Gastrocnemius medialis (tissue), 4 donors: ENCODE data around the gene KCNH4. TPM values are rescaled to one million over a fixed set of nuclear protein-coding genes. Genes with fewer than 3 reads are reported as not detected.
A peak's percentile ranks its signal among the peaks of the same experiment; 100 is the strongest.
"Not testable (repeated sequence)": the region's sequence is repeated elsewhere in the genome, so short reads cannot be mapped to it uniquely, and the experiment has no call there.

Experiments used
- ATAC-seq, 2 donors: fragments of 150-250 bp; one replicate each; pipeline ENCODE4 v1.9.1; 2016
- DNase-seq, 2 donors: peaks; one replicate each; pipeline ENCODE4 v3.0.0-alpha.2; 2019
- H3K27ac ChIP-seq, 4 donors: fragments of 200-600 bp; sonication (generic); 1 replicate in 1 of 4; 2 replicates in 3 of 4; pipeline ENCODE4 v1.5.1; 2016 to 2018; ENCODE audit warnings: mild to moderate bottlenecking in 2 of 4, moderate library complexity in 1 of 4
- H3K27me3 ChIP-seq, 3 donors: fragments of 200-600 bp; sonication (generic) in 2 of 3; 1 replicate in 1 of 3; 2 replicates in 2 of 3; pipeline versions ENCODE4 v1.5.1 to v1.6.0; 2016 to 2019; ENCODE audit warnings: mild to moderate bottlenecking in 1 of 3, moderate library complexity in 1 of 3
- H3K36me3 ChIP-seq, 2 donors: fragments of 200-600 bp; sonication (generic) in 1 of 2; one replicate each; pipeline ENCODE4 v1.5.1; 2017 to 2018
- H3K4me1 ChIP-seq, 2 donors: fragments of 200-600 bp; sonication (generic) in 1 of 2; one replicate each; pipeline ENCODE4 v1.5.1; 2016 to 2017; ENCODE audit warnings: mild to moderate bottlenecking in 2 of 2
- H3K4me3 ChIP-seq, 4 donors: fragments of 200-600 bp; sonication (generic) in 3 of 4; 1 replicate in 1 of 4; 2 replicates in 3 of 4; pipeline ENCODE4 v1.5.1; 2016 to 2019; ENCODE audit warnings: mild to moderate bottlenecking in 2 of 4
- H3K9me3 ChIP-seq, 3 donors: fragments of 200-600 bp; sonication (generic) in 2 of 3; 1 replicate in 1 of 3; 2 replicates in 2 of 3; pipeline ENCODE4 v1.5.1; 2016 to 2019
- POLR2A ChIP-seq, 2 donors: fragments of 450-650 bp; IDR thresholded peaks; one replicate each; pipeline ENCODE4 v1.6.1; 2017; ENCODE audit warnings: antibody characterized with exemption in 2 of 2, mild to moderate bottlenecking in 2 of 2, moderate library complexity in 2 of 2
- in situ Hi-C, 4 donors: fragments of 200-750 bp; cut with MboI; loops; one replicate each; pipeline versions ENCODE4 v1.15.0 to v1.8.0; 2017; ENCODE audit warnings: low sequenced_read_pairs in 4 of 4
- intact Hi-C: fragments of 100-400 bp; cut with DNase I; formaldehyde crosslinking; loops from one replicate; pipeline ENCODE4 v1.15.1; 2023; ENCODE audit warnings: low total_unique reads
- total RNA-seq, 4 donors: library from RNA; depleted of rRNA; stranded (reverse); fragments of >200 nt; gene quantifications; one replicate each; pipeline versions ENCODE4 v1.1.0 to v1.2.3, GENCODE V29; 2016
- TF ChIP-seq, protein P1 (sequence below), 5 experiments: fragments of 450-650 bp in 3 of 5; fragments of 200-600 bp in 2 of 5; sonication (generic) in 2 of 5; IDR thresholded peaks in 4 of 5; conservative IDR thresholded peaks in 1 of 5; 1 replicate in 4 of 5; 2 replicates in 1 of 5; pipeline ENCODE4 v1.5.1; 2016 to 2019; ENCODE audit warnings: antibody characterized with exemption in 5 of 5, mild to moderate bottlenecking in 3 of 5, moderate library complexity in 3 of 5

The KCNH4 gene
- total RNA-seq, 4 donors from 2014 or later, result not detected

- H3K27me3 ChIP-seq, result no peaks in the 10 kb centered on the region
- peaks cover 25 to 26% of the 10 kb centered on the region in 2 donors for H3K4me1 ChIP-seq
- H3K4me3 ChIP-seq, result no peak overlapping the region
- intact Hi-C loops (no loop called here), in situ Hi-C loops (no loop called here)
- H3K9me3 ChIP-seq, result no peaks in the 10 kb centered on the region
- H3K36me3 ChIP-seq, result peaks cover 0 to 26% of the 10 kb centered on the region in 2 donors
- ATAC-seq (no peak), DNase-seq (no peak)
- no peak overlapping the region for H3K27ac ChIP-seq
- no peak for TF ChIP-seq POLR2A (IDR thresholded peaks at IDR 0.05)
- TF ChIP-seq, protein P1, sequence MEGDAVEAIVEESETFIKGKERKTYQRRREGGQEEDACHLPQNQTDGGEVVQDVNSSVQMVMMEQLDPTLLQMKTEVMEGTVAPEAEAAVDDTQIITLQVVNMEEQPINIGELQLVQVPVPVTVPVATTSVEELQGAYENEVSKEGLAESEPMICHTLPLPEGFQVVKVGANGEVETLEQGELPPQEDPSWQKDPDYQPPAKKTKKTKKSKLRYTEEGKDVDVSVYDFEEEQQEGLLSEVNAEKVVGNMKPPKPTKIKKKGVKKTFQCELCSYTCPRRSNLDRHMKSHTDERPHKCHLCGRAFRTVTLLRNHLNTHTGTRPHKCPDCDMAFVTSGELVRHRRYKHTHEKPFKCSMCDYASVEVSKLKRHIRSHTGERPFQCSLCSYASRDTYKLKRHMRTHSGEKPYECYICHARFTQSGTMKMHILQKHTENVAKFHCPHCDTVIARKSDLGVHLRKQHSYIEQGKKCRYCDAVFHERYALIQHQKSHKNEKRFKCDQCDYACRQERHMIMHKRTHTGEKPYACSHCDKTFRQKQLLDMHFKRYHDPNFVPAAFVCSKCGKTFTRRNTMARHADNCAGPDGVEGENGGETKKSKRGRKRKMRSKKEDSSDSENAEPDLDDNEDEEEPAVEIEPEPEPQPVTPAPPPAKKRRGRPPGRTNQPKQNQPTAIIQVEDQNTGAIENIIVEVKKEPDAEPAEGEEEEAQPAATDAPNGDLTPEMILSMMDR (IDR thresholded peaks at IDR 0.05 in 4 of 5, conservative IDR thresholded peaks at IDR 0.05 in 1 of 5), result no peak
Measured at GRCh38 chr17:42224651-42225050, 43.7 kb upstream of the KCNH4 start.

DNA sequence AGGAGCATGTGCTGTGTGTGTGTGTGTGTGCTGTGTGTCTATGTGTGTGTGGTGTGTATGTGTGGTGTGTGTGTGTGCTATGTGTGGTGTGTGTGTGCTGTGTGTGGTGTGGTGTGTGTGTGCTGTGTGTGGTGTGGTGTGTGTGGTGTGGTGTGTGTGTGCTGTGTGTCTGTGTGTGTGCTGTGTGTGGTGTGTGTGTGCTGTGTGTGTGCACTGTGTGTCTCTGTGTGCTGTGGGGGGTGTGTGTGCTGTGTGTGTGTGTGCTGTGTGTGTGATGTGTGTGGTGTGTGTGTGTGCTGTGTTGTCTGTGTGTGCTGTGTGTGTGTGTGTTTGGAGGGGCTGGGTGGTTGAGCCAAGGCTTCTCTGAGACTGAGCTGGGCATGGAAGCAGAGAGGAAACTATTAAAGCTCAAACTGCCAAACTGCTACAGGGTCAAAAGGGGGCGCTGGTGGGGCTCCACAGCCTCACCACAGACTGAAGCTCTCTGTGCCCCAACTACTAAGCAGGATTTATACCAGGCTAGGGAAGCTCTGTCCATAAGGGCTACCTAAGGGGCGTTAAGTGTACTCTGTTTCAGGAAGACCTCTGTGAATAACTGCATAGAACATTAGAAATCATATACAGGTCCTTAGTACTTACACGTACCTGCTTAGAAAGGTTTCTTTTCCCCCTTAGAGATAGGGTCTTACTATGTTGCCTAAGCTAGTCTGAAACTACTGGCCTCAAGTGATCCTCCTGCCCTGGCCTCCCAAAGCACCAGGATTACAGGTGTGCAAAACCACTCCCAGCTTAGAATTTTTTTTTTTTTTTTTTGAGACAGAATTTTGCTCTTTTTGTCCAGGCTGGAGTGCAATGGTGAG lies 41.2 kb upstream of the KCNH4 start:
- peak; percentile 46 to 75 for ATAC-seq
- Histone ChIP-seq H3K36me3 (peaks cover 0 to 40% of the 10 kb centered on the region in 2 donors), H3K9me3 (no peaks in the 10 kb centered on the region), H3K27ac (no peak overlapping the region), H3K4me1 (peaks cover under 1 to 7% of the 10 kb centered on the region in 2 donors), H3K4me3 (no peak overlapping the region), H3K27me3 (no peaks in the 10 kb centered on the region)
- TF ChIP-seq, protein P1 (IDR thresholded peaks at IDR 0.05 in 4 of 5, conservative IDR thresholded peaks at IDR 0.05 in 1 of 5), result peak; percentile 27 to 65 (median 37)
- no peak for TF ChIP-seq POLR2A (IDR thresholded peaks at IDR 0.05)
- intact Hi-C loops, result no loop called here
- DNase-seq, result peak in 1 of 2 donors; percentile 40
- in situ Hi-C loops, result no loop called here

DNA sequence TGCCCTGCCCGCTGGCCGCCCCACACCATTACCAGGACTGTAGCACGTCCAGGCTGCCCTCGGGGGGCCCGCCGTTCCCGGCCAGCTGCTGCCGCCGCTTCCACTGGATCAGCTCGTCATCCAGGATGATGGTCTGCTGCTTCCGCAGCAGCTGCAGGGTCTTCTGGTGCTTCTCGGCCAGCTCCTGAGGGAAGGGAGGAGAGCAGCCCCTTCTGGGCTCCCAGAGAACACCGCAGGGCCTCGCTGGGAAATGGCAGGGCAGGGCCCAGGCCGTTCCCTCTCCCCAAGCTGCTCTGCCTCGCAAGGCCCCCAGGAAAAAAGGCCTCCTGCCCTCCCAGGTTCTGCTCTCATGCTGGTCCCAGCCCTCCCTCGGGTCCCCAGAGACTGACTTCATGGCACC lies 38.3 kb upstream of the KCNH4 start:
- H3K27me3 ChIP-seq, H3K9me3 ChIP-seq, in situ Hi-C loops, H3K4me3 ChIP-seq, ATAC-seq, H3K27ac ChIP-seq, DNase-seq, intact Hi-C loops, H3K4me1 ChIP-seq: not testable (repeated sequence)
- H3K36me3 ChIP-seq, result peaks cover 2 to 61% of the 10 kb centered on the region in 2 donors

DNA sequence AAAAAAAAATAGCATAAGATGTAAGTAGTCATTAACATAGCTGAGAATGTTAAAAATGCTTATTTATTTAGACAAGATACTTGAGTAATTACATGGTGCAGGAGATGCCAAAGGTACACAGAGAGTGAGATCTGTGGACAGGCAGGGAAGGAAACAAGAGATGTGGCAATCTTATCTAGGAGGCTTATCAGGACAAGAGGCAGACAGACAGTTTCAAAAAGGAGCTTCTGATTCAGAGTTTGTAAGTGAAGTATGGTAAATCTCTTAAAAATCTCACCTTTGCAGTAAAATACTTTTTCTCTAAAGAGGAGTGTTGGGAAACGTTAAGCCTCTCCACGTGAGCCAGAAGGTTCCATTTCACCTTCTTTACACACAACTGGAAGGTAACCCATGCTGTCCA lies 33.2 kb upstream of the KCNH4 start:
- in situ Hi-C loops, result no loop called here
- no peak for TF ChIP-seq POLR2A (IDR thresholded peaks at IDR 0.05)
- TF ChIP-seq, protein P1 (IDR thresholded peaks at IDR 0.05 in 4 of 5, conservative IDR thresholded peaks at IDR 0.05 in 1 of 5), result no peak
- H3K9me3 ChIP-seq, result no peaks in the 10 kb centered on the region
- no peak for ATAC-seq
- no peak for DNase-seq
- H3K4me3 ChIP-seq, result no peak overlapping the region
- intact Hi-C loops, result loop anchor here (5.0 kb wide), 1 partner anchor 63 kb away; the partner anchor contains the start of gene STAT5B
- H3K27ac ChIP-seq, result peak overlapping the region; percentile 9 to 91 (median 87)
- peaks cover 23 to 27% of the 10 kb centered on the region in 2 donors for H3K4me1 ChIP-seq
- no peaks in the 10 kb centered on the region for H3K27me3 ChIP-seq
- peaks cover 2 to 57% of the 10 kb centered on the region in 2 donors for H3K36me3 ChIP-seq

GRCh38 chr17:42212382-42212781 lies 31.4 kb upstream of the KCNH4 start:
- TF ChIP-seq, protein P1 (IDR thresholded peaks at IDR 0.05 in 4 of 5, conservative IDR thresholded peaks at IDR 0.05 in 1 of 5), result no peak
- no peak for TF ChIP-seq POLR2A (IDR thresholded peaks at IDR 0.05)
- peak; percentile 33 to 64 for ATAC-seq
- intact Hi-C loops, result loop anchor here (1.0 to 5.0 kb wide), 2 partner anchors 22 to 65 kb away; partner anchors contain the start of gene STAT5B

More at GRCh38 chr17:42212382-42212781, 31.4 kb upstream of the KCNH4 start:
- in situ Hi-C loops, result no loop called here
- Histone ChIP-seq H3K36me3 (peaks cover 2 to 52% of the 10 kb centered on the region in 2 donors), H3K9me3 (no peaks in the 10 kb centered on the region), H3K4me1 (peaks cover 23 to 27% of the 10 kb centered on the region in 2 donors), H3K27me3 (no peaks in the 10 kb centered on the region), H3K27ac (peak overlapping the region; percentile 84 to 91 (median 87)), H3K4me3 (no peak overlapping the region)
- no peak for DNase-seq
